ENCODE data around the gene LAMC3. TPM values are rescaled to one million over a fixed set of nuclear protein-coding genes. Genes with fewer than 3 reads are reported as not detected.

LAMC3 gene
- total RNA-seq, 1 donor from 2014 or later = 0.20 TPM

DNA sequence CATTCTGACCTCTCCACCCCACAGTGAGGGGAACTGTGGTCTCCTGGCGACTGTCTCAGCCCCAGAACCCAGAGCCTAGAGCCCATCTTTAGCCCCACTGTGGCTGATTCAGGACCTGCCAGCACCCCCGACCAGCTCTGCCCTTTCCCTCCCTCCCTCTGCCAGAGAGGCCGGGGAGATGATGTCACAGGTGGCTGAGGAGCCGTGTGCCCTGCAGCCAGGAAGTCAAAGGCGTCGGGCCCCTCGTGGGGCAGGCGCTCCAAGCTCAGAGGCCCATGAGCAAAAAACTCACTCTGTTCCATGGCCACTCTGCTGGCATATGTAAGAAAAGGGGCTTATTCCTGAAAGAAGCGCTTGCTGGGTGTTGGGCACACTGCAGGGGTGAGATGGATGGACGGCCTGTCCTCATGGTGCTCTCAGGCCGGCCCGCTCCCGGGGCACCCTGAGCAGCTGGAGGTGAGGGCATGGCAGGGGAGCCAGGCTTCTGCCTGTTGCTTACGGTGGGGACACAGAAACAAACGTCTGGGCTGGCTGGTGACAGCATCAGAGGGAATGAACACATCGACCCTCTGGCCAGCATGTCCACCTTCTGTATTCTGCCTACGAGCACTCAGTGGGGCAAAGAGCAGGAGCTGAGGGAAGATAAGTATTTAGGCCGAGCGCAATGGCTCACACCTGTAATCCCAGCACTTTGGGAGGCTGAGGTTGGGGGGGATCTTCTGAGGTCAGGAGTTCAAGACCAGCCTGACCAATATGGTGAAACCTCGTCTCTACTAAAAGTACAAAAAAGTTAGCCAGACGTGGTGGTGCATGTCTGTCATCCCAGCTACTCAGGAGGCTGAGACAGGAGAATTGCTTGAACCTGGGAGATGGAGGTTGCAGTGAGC, 41.1 kb downstream of the LAMC3 start:
- Histone ChIP-seq H4K20me1 (ENCODE audit: insufficient read depth, low read length) (no peaks in the 10 kb centered on the region), H3K4me3 (ENCODE audit: insufficient read depth, low read depth, low read length) (no peak overlapping the region), H3K79me2 (ENCODE audit: insufficient read depth, low read length) (no peaks in the 10 kb centered on the region), H3K36me3 (ENCODE audit: insufficient read depth, low read length) (no peaks in the 10 kb centered on the region), H3K4me1 (ENCODE audit: insufficient read depth, low read length) (no peaks in the 10 kb centered on the region), H2AFZ (ENCODE audit: low read depth, low read length) (no peak overlapping the region), H3K27me3 (ENCODE audit: insufficient read depth, low read length) (peaks cover 7% of the 10 kb centered on the region), H3K4me2 (ENCODE audit: low read length) (no peak overlapping the region), H3K9me3 (ENCODE audit: insufficient read depth, low read depth, low read length) (no peaks in the 10 kb centered on the region), H3K27ac (ENCODE audit: low read depth, low read length) (no peak overlapping the region), H3K9ac (ENCODE audit: low read length) (no peak overlapping the region)
- no peaks in the 10 kb centered on the region for H3K36me3 Mint-ChIP-seq (ENCODE audit: low read depth, unreplicated experiment)
- no peak for DNase-seq (ENCODE audit: low read depth)
- no peak for FAIRE-seq
- no peaks in the 10 kb centered on the region for H3K4me1 Mint-ChIP-seq (ENCODE audit: low read depth, unreplicated experiment)
- H3K4me3 Mint-ChIP-seq (ENCODE audit: unreplicated experiment) = no peak overlapping the region
- H3K27me3 Mint-ChIP-seq (ENCODE audit: low read depth, unreplicated experiment) = peaks cover 10% of the 10 kb centered on the region
- TF ChIP-seq EZH2 (IDR thresholded peaks at IDR 0.05; ENCODE audit: insufficient read depth, low read length) = no peak
- no peak overlapping the region for H3K27ac Mint-ChIP-seq (ENCODE audit: unreplicated experiment)
- peaks cover 4% of the 10 kb centered on the region for H3K9me3 Mint-ChIP-seq (ENCODE audit: unreplicated experiment)

DNA sequence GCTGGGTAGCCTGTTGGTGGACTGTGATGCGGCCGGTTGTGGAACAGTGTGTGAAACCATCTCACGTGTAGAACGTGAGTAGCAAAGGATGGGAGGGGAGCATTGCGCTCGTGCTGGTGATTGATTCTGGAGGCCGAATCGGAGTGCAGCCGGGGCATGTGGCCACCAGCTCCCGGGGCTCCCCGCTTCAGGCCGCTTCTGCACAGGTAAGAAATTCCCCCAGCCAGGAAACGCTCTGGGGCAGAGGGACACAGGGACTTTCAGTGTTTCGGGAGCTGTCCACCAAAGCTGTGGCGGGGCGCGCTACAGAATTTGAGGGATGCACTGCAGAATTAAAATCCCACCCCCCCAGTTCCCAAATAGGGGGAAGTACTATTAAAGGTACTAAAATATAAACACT, 41.9 kb downstream of the LAMC3 start:
- no peaks in the 10 kb centered on the region for H3K79me2 ChIP-seq (ENCODE audit: insufficient read depth, low read length)
- no peak overlapping the region for H3K4me3 ChIP-seq (ENCODE audit: insufficient read depth, low read depth, low read length)
- no peak overlapping the region for H3K4me3 Mint-ChIP-seq (ENCODE audit: unreplicated experiment)
- H3K27me3 Mint-ChIP-seq (ENCODE audit: low read depth, unreplicated experiment) = peaks cover 10% of the 10 kb centered on the region
- TF ChIP-seq, protein P1, sequence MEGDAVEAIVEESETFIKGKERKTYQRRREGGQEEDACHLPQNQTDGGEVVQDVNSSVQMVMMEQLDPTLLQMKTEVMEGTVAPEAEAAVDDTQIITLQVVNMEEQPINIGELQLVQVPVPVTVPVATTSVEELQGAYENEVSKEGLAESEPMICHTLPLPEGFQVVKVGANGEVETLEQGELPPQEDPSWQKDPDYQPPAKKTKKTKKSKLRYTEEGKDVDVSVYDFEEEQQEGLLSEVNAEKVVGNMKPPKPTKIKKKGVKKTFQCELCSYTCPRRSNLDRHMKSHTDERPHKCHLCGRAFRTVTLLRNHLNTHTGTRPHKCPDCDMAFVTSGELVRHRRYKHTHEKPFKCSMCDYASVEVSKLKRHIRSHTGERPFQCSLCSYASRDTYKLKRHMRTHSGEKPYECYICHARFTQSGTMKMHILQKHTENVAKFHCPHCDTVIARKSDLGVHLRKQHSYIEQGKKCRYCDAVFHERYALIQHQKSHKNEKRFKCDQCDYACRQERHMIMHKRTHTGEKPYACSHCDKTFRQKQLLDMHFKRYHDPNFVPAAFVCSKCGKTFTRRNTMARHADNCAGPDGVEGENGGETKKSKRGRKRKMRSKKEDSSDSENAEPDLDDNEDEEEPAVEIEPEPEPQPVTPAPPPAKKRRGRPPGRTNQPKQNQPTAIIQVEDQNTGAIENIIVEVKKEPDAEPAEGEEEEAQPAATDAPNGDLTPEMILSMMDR (IDR thresholded peaks at IDR 0.05; ENCODE audit: insufficient read depth, low read depth, low read length) = no peak
- TF ChIP-seq EZH2 (IDR thresholded peaks at IDR 0.05; ENCODE audit: insufficient read depth, low read length) = no peak
- no peaks in the 10 kb centered on the region for H3K4me1 Mint-ChIP-seq (ENCODE audit: low read depth, unreplicated experiment)
- FAIRE-seq = no peak
- peaks cover 4% of the 10 kb centered on the region for H3K9me3 Mint-ChIP-seq (ENCODE audit: unreplicated experiment)
- H4K20me1 ChIP-seq (ENCODE audit: insufficient read depth, low read length) = no peaks in the 10 kb centered on the region
- H3K4me2 ChIP-seq (ENCODE audit: low read length) = no peak overlapping the region
- H3K9me3 ChIP-seq (ENCODE audit: insufficient read depth, low read depth, low read length) = no peaks in the 10 kb centered on the region
- no peak overlapping the region for H3K27ac Mint-ChIP-seq (ENCODE audit: unreplicated experiment)
- no peak overlapping the region for H3K9ac ChIP-seq (ENCODE audit: low read length)
- no peak for DNase-seq (ENCODE audit: low read depth)
- H3K27ac ChIP-seq (ENCODE audit: low read depth, low read length) = no peak overlapping the region
- no peak overlapping the region for H2AFZ ChIP-seq (ENCODE audit: low read depth, low read length)
- H3K27me3 ChIP-seq (ENCODE audit: insufficient read depth, low read length) = peaks cover 7% of the 10 kb centered on the region
- no peaks in the 10 kb centered on the region for H3K4me1 ChIP-seq (ENCODE audit: insufficient read depth, low read length)
- no peaks in the 10 kb centered on the region for H3K36me3 Mint-ChIP-seq (ENCODE audit: low read depth, unreplicated experiment)
- H3K36me3 ChIP-seq (ENCODE audit: insufficient read depth, low read length) = no peaks in the 10 kb centered on the region

DNA sequence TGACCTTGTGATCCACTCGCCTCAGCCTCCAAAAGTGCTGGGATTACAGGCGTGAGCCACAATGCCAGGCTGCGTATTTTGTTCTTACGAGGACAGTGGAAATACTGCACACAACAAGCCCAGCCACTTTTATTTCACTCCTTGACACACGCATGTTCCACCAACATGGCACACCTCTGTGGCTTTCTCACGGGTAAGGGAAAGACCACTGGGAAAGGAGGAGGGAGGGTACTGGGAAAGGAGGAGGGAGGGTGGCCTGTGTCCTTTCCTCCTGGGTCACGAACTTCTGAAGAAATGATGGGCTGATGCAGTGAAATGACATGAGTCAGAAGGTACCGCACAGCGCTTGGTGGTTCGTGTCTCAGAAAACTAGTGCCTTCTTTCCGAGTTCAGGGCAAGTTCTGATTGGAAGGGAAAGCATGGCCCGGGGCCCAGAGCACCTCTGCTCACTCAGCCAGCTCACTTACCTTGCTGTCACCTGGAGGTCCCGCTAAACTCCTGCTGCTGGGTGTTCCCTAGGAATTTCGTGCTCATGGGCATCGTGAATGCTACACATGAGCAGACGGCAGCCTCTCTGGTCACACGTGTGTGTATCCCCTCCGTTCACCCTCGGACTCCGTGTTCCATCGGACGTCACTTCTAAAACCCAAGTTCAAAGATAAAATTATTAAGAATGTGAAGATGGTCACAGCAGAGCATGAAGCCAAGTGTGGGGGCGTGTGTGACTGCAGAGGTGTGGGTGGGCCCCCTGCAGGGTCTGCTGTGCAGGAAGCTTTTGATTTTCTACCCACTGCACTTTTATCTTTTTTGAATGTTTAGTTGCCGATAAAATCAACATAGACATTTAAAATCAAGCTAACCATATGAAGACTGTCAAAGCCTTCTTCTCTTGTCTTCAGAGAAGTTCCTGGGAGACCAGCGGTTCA, 42.9 kb downstream of the LAMC3 start:
- Histone ChIP-seq H3K27ac (ENCODE audit: low read depth, low read length) (no peak overlapping the region), H3K4me2 (ENCODE audit: low read length) (no peak overlapping the region), H2AFZ (ENCODE audit: low read depth, low read length) (no peak overlapping the region), H3K4me3 (ENCODE audit: insufficient read depth, low read depth, low read length) (no peak overlapping the region), H3K4me1 (ENCODE audit: insufficient read depth, low read length) (no peaks in the 10 kb centered on the region), H3K9me3 (ENCODE audit: insufficient read depth, low read depth, low read length) (no peaks in the 10 kb centered on the region), H3K27me3 (ENCODE audit: insufficient read depth, low read length) (peaks cover 7% of the 10 kb centered on the region), H3K79me2 (ENCODE audit: insufficient read depth, low read length) (no peaks in the 10 kb centered on the region), H4K20me1 (ENCODE audit: insufficient read depth, low read length) (no peaks in the 10 kb centered on the region), H3K9ac (ENCODE audit: low read length) (no peak overlapping the region), H3K36me3 (ENCODE audit: insufficient read depth, low read length) (no peaks in the 10 kb centered on the region)
- H3K27me3 Mint-ChIP-seq (ENCODE audit: low read depth, unreplicated experiment) = peaks cover 10% of the 10 kb centered on the region
- DNase-seq (ENCODE audit: low read depth) = no peak
- peaks cover 4% of the 10 kb centered on the region for H3K9me3 Mint-ChIP-seq (ENCODE audit: unreplicated experiment)
- FAIRE-seq = no peak
- no peak overlapping the region for H3K4me3 Mint-ChIP-seq (ENCODE audit: unreplicated experiment)
- TF ChIP-seq, protein P1 (IDR thresholded peaks at IDR 0.05; ENCODE audit: insufficient read depth, low read depth, low read length) = no peak
- TF ChIP-seq EZH2 (IDR thresholded peaks at IDR 0.05; ENCODE audit: insufficient read depth, low read length) = no peak
- H3K36me3 Mint-ChIP-seq (ENCODE audit: low read depth, unreplicated experiment) = no peaks in the 10 kb centered on the region
- no peaks in the 10 kb centered on the region for H3K4me1 Mint-ChIP-seq (ENCODE audit: low read depth, unreplicated experiment)
- no peak overlapping the region for H3K27ac Mint-ChIP-seq (ENCODE audit: unreplicated experiment)

Data from astrocyte (in vitro differentiated cells and primary cell).